Stimulated activated CD4-positive, alpha-beta T cell treated with anti-CD3 and anti-CD28 coated beads, TNF-alpha, amount 100 ng/mL, for 24 hours (primary cell): ENCODE measurements around the gene SLCO3A1.
"Not testable (repeated sequence)": the region's sequence is repeated elsewhere in the genome, so short reads cannot be mapped to it uniquely, and the experiment has no call there.

ENCODE experiments used
- DNase-seq, 3 experiments: peaks; one replicate each; pipeline ENCODE4 v3.0.0-alpha.2; 2020; ENCODE audit warnings: low read depth in 3 of 3

Gene SLCO3A1

DNA sequence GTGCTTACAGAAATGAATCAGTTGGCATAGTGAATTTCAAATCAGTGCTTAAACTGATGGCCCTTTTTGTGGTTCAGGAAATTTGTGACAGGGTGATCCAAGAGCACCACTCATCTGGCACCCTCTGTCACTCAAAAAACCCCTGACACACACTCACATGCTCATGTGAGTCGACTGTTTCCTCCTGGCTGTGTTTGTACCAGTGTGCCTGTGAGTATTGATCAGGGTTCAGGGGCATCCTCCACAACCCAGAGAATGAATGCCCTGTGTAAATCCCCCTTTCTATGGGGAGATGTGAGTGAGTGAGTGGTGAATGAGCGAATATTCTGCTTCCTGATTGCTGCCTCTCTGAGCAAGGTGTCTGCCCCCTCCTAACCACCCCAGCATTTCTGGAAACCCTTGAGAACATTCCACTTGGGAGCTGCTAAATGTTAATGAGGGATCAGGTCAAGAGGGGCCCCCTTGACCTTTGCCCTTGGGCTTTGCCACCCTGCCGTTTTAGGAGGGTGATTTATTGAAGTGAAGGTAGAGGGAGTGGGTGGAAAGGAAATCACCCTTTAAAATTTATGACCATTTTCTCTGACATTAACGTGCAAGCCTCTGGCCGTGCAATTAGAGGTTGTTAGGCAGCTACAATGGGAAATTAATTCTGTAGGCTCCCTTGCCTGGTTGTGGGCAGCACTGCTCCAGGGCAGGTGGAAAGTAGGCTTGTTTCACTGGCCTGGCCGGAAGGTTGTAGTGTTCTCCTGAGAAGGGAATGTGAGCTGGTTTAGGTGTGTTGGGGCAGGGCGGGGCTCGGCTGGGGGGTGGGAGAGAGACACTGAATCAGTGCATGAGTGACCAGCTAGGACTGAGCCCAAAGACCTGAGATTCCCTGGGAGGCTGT lies 87.2 kb downstream of the SLCO3A1 start:
- no peak for DNase-seq

DNA sequence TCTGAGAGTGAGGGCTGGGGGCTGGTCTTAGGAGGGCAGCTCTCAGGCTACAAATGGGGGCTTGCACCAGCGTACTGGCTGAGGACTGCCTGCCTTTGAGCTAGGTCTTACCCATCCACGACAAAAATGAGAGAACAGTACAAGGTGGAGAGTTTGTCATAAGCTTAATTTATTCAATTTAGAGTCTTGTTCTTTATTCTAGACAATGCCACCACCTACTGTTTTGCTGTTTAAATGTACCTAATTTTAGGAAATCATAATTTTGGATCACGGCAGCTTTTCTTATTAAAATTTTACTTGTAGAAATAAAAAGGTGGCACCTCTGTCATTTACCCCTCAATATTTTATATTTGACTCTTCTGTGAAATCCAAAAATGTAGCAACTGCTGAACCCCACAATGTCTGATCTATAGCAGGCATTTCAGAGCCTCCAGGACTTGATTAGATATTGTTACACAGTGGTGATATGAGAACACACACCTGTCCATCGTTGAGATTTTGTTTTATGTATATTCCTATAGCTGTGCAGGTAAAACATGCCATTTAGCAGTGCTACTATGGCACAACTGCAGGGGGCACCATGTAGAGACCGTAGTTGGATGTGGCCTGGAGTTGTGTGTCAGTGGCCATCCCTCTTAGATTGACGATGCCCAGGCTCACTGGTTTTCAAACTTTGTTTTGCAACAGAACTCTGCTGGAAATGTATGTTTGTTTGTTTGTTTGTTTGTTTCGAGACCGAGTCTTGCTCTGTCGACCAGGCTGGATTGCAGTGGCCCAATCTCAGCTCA lies 88.6 kb downstream of the SLCO3A1 start:
- no peak for DNase-seq

DNA sequence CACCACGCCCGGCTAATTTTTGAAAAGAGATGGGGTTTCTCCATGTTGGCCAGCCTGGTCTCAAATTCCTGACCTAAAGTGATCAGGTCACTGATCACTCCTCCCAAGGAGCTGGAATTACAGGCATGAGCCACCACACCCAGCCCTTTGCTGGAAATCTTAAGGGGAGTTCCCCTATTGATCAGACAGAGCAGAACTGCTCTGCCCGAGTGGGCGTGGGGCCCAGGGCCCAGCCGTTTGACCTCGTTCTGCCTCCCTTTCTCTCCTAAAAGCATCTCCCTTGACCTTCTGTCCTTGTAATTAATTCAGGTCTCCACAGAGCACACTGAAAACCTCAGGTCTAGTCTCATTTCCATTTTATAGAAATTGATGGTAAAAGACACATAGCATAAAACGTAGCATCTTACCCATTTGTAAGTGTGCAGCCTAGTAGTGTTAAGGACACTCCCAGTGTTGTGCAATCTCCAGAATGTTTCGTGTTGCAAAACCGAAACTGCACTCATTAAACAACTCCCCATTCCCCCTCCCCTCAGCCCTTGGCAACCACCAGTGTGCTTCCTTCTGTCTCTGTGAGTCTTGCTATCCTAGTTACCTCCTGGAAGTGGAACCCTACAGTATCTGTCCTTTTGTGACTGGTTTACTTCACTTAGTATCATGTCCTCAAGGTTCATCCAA lies 89.3 kb downstream of the SLCO3A1 start:
- peak in 2 of 3 experiments; percentile 19 to 27 for DNase-seq

DNA sequence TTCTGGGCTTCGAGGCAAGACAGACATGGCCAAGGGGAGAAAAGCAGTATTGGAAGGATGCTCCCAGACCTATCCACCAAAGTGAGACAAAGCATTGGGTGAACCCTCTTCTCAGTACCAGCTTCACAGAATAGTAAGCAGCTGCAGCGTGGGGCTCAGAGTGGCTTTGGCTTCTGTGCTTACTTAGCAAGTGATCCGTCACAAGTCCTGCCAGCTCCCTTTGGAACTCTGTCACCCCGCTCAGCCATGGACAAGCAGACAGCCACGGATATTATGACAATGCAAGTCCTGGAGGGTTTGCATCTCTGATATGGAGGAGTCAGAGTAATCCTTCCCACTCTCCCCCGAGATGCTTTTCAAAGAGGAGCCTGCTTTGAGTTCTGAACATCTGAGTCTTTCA lies 90.8 kb downstream of the SLCO3A1 start:
- no peak for DNase-seq

DNA sequence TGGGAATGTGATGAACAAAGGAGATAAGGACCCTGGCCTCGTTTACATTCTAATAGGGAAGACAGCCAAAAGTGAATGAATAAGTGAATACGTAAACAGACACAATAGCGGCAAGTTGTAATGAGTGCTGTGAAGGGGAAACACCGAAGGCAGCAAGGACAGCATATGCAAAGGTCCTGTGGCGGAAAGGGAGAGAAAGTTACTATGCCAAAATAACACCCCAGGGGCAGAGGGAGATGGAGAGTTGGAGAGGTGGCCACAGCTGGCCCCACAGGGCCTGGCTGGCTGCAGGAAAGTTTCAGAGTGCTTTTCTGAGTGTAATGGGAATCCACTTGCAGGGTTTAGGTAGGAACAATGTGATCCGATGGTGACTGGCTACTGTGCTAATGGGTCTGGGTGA lies 91.9 kb downstream of the SLCO3A1 start:
- DNase-seq = no peak

DNA sequence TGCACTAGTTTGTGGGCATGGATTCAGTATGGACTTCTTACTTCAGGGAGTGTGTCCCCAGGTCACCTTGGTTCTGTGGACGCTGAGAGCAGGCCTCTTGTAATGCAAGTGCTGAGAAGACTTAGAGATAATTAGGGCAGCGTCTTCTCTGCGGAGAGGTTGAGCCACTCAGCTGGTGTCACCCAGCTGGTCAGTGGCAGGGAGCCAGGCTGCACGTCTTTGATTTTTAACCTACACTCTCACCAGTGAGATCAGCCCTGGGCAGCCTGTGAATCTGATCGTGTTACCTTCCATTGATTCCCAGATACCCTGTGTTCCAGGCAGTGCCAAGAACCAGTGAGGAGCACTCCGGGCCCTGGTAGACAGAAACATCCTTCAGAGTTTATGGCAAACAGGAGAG lies 92.6 kb downstream of the SLCO3A1 start:
- DNase-seq = no peak

DNA sequence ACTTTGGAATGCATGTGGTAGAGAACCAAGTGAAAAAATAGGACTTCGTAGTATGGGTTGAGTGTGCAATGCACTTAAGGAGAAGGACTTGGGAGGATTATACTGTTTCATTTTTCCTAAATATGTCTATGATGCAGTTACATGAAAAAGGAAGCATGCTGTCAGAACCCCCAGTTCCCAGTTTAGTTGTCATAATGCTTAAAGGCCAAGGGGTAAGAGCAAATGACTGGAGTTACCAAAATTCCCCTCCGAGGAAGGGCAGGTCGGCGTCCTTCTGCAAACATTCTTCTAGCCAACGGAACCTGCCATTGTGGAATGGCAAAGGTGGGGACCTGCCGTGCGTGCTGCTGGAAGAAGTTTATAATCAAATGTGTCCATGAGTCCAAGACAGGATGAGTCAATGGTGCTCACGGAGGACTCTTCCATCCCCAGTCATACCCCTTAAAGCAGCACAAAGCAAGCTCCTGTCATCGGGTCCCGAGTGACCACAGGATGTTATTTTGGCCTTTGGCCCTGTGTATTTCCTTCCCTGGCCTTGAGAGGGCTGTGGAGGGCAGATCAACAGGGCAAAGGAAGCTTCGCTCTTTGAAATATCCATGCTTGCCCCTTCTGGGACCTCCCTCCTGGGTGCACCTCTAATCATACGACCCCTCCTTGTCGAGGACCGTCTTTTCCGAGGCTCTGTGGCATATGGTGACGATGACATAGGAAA lies 93.2 kb downstream of the SLCO3A1 start:
- DNase-seq = no peak

DNA sequence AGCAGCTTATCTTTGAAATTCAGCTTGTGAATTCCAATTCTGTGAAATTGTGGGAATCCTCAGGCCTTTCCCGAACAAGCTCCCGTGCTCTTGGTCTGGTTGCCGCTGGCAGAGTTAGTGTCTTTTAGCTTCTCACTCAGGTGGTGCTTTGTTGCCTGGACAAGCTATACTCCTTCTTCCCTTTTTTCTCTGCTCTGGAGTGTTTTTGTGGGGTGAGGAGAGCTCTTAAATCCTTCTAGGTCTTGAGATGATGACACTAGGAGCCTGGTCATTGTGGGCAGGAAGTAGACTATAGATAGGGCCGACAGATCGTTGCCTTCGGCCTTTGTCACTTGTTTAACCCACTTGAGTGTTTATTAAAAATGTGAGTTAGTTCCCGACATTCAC lies 93.8 kb downstream of the SLCO3A1 start:
- DNase-seq = no peak

DNA sequence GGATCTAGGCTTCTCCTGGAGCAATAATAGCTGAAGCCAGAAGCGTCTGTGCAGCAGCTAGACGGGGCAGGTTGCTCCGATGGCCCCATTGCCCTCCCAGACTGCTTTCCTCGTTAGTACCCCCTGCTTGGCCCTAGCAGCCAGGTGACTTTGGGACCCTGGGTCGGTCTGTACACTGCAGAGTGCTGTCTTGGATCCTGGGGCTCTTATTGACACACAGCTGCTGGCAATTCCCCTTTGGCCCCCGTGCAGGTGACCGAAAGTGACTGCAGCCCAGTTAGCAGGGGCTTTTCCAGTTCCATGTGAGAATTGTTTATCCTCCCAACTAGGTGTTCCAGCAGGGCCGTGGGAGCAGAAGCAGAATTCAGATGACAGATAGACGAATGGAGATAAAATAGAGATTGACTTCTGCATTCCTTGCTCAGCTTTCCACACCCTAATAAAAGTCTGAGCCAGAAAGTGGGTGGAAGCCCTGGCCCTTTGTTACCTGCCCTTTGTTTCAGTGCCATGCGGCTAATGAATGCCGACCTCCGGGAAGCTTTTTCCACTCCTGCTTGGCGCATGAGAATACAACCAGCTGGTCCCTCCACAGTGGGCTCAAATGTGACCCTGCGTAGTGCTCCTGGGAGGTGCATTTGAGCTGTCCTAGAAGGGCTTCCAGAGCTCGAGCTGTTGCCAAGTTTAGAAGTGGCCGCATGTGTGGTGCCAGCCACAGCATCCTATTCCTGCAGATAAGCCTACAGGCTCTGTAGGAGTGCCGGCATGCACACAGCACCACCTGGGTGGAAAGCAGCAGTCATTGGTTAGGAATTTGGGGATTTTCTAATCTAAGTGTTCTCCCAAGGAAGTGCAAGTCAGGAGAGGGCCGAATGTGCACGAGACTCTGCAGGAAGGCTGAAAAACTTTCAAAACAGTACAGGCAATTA lies 94.4 kb downstream of the SLCO3A1 start:
- no peak for DNase-seq

DNA sequence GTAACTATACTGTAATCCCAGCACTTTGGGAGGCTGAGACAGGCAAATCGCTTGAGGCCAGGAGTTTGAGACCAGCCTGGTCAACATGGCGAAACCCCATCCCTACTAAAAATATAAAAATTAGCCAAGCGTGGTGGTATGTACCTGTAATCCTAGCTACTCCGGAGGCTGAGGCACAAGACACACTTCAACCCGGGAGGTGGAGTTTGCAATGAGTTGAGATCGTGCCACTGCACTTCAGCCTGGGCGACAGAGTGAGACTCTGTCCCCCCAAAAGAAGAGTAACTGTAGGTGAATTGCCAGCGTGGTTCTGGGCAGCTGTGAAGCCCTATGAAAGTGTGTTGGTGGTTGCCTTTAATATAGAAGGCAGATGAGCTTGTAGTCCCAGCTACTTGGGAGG lies 95.9 kb downstream of the SLCO3A1 start:
- no peak for DNase-seq

DNA sequence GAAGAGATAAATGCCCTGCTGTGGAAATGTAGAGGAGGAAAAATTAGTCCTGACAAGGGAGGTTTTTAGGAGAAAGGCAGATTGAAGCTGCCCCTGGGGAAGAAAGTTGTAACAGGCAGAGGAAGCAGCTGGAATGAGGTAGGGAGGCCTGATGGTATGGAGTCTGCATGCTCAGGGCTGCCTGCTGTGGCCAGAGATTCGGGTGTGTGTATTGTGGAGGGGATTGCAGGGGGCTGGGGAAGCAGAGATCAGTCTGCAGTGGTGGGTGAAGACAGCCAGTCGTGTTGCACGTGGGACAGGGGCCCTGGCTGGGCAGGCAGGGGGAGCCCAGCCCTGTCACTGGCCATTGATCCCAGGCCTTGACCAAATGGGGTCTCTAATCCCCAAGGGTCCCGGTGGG lies 96.5 kb downstream of the SLCO3A1 start:
- DNase-seq = no peak

DNA sequence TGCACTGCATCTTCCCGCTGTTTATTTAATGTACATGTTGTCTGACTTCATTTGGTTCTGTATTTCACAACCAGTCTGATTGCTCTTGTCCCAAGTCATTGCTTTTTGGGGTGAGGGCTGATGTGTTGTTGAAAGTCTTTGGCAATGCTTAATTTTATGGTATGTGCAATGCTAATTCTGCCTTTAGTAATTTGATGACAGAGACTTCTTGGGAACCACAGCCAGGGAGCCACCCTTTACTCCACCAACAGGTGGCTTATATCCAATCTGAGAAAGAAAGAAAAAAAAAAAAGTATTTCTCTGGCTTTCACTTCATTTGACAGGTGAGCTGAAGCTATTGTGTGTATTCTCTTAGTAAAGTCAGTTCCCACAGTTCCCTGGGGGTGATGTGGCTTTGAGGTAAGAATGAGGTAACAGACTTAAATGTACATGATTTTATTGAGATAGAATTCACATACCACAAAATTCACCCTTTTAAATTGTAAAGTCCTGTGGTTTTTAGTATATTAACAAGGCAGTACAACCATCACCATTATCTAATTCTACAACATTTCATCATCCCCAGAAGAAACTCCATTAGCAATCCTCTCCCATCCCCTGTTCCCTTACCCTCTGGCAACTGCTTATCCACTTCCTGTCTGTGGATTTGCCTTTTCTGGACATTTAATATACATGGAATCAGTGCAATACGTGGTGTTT lies 97.3 kb downstream of the SLCO3A1 start:
- no peak for DNase-seq

DNA sequence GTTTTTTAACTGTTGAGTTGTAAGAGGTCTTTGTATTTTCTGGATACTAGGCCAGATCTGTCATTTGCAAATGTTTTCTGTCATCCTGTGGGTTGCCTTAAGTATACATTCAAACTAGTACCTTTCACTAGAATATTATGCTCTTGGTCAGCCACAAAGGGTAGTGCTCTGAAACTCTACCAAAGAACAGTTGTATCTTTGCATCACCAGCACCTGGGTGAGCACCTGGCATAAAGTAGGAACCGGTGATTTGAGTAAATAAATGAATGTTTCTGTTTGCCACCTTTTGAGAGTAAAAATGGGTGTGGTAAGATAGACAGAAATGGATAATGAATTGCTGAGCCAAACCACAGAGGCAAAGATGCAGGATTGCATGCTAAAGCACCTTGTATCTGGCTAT lies 98.7 kb downstream of the SLCO3A1 start:
- DNase-seq = no peak

DNA sequence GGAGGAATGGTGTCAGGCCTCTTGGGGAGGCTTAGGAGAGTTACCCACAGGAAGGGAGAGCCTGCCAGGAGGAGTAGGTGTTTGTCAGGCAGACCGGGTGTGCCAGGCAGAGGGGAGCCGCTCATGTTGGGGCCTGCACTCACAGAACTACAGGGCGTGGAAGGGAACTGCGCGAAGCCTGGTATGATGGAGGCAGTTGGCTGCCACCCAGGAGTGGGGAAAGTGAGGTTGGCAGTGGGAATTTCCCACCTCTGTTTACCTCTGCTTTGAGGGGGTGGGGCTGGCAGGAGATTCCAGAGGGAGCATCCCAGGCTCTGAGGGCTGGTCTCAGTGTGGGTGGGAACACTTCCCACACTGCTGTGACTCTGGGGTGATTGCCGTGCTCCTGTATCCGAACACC lies 99.9 kb downstream of the SLCO3A1 start:
- DNase-seq = no peak

DNA sequence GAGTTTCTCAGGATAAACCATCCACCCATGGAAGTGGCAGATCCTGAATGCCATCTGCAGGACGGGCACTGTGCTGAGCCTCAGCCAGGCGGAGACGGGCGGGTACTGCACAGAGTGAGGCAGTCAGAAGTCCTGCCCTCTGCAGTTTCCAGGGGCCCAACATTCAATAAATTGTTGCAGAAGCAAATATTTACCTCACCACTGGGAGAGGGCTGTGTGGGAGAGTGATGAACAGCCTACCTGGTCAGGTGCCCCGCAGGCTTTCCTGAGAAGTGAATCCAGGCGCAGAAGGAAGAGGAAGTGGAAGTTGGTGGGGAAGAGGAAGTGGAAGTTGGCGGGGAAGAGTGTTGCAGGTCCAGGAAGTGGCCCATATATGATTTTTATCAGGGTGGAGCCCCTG lies 100.8 kb downstream of the SLCO3A1 start:
- DNase-seq = no peak

DNA sequence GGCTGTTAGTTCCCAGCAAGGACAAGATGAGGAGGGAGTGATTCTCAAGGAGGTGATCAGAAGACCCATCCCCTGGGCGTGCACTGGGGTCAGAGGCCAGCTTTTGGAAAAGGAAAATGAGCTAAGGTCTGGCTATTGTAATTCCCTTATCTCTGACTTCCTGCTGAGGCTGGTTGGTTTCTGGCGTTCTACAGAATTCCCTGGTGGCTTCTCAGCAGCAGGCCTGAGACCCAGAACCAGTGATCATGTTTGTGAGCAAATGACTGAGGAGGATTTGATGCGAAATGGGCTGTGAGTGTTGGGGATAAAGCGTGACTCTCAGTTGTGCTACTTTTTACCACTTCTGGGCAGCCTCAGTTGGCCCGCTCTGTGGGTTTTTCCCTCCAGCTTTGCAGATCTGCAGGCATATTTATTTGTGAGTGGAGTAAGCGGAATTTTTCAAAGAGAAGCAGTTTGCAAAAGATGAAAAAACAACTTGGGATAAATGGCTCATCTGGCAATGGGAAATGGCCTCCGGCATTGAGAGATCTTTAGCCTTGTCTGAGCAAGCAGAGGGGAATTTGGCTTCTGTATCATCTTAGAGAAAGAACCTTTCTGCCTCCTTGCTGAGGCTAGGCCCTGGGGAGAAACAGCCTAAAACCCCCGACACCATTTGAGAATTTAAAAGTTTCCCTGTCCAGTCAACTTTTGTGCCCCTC lies 102.7 kb downstream of the SLCO3A1 start:
- DNase-seq = no peak

DNA sequence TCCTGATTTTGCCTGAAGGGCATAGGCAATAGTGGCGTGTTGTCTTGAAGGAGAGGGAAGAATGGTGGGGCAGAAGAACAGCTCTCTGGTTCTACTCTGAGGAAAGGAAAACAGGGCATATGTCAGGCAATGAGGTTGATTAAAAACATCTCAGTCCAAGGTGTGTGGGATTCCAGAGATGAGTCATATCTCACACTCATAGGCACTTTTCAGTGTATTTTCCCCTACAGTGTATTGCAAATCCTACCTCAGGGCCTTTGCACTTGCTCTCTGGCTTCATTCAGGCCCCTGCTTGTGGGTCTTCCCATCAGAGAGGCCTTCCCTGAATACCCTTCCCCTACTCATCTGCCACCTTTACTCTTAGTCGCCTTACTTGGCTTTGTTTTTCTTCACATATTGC lies 107.8 kb downstream of the SLCO3A1 start:
- DNase-seq = no peak

DNA sequence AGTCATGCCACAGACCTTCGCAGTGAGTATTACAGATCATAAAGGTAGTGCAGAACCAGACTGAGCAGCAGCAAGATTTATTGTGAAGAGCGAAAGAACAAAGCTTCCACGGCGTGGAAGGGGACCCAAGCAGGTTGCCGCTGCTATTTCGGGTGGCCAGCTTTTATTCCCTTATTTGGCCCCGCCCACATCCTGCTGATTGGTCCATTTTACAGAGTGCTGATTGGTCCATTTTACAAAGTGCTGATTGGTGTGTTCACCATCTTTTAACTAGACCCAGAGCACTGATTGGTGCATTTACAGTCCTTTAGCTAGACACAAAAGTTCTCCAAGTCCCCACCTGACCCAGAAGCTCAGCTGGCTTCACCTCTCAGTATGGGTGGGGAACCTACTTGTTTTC lies 110.2 kb downstream of the SLCO3A1 start:
- not testable (repeated sequence) for DNase-seq

DNA sequence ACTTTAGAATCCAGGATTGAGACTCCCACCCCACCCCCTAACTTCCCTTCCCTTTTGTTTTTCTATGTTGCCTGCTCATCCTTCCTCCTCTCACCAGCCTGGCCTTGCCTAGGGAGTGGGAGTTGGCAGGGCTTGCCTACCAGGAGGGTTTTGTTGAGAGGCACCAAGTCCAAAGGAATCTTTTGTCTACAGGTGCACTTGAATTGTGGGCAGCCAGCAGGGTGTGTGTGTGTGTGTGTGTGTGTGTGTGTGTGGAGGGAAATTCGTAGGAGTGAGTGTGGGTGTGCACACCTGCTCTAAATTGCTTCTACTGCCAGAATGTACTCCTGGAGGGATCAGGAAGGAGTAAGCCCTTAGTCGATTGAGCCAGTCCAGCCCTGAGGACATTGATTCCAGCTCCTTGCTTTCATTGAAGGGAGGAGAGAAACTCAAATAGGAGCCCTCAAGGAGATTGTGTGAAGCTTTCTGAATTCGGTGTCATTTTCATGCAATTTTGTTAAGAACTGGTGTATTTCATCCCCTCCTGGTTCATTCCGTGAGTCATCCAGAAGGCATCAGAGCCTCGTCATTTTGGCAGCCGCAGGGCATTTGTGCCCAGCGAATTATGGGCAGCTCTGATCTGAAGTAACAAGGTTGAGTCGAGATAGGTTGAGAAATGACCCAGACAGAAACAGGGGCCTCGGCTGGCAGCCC lies 112.1 kb downstream of the SLCO3A1 start:
- DNase-seq = no peak
